Transverse colon (tissue), 4 donors: ENCODE measurements around the gene SLC22A23. TPM values are rescaled to one million over a fixed set of nuclear protein-coding genes. Genes with fewer than 3 reads are reported as not detected.

Source experiments
- DNase-seq: peaks from one replicate; pipeline ENCODE4 v3.0.0-alpha.2; 2019
- H3K27ac ChIP-seq, 4 donors: fragments of 200-600 bp; sonication (generic); 2 replicates each; pipeline ENCODE4 v1.5.1; 2016 to 2018; ENCODE audit warnings: inconsistent platforms in 4 of 4
- H3K27me3 ChIP-seq: fragments of 200-600 bp; sonication (generic); 2 replicates; pipeline ENCODE4 v1.5.1; 2017; ENCODE audit warnings: inconsistent platforms
- H3K36me3 ChIP-seq, 4 donors: fragments of 200-600 bp; sonication (generic); 2 replicates each; pipeline ENCODE4 v1.5.1; 2017 to 2019; ENCODE audit warnings: inconsistent platforms in 4 of 4
- H3K4me1 ChIP-seq, 4 donors: fragments of 200-600 bp; sonication (generic); 2 replicates each; pipeline ENCODE4 v1.5.1; 2017 to 2020; ENCODE audit warnings: inconsistent platforms in 4 of 4
- H3K4me3 ChIP-seq, 4 donors: fragments of 200-600 bp; sonication (generic); 1 replicate in 1 of 4; 2 replicates in 3 of 4; pipeline versions ENCODE4 v1.5.1 to v1.6.1; 2017 to 2019; ENCODE audit warnings: inconsistent platforms in 4 of 4
- H3K9me3 ChIP-seq, 2 donors: fragments of 200-600 bp; sonication (generic); 2 replicates each; pipeline ENCODE4 v1.5.1; 2017 to 2019; ENCODE audit warnings: inconsistent platforms in 2 of 2
- EP300 ChIP-seq: sonication (generic); formaldehyde crosslinking; IDR thresholded peaks from one replicate; pipeline ENCODE4 v1.6.1; 2017; ENCODE audit warnings: antibody characterized with exemption, low read depth
- POLR2A ChIP-seq: fragments of 450-650 bp; IDR thresholded peaks from one replicate; pipeline ENCODE4 v1.6.1; 2016; ENCODE audit warnings: antibody characterized with exemption, mild to moderate bottlenecking, moderate library complexity
- POLR2AphosphoS5 ChIP-seq, 3 donors: sonication (generic); formaldehyde crosslinking; IDR thresholded peaks; one replicate each; pipeline ENCODE4 v1.6.1; 2016; ENCODE audit warnings: antibody characterized with exemption in 3 of 3
- whole genome bisulfite sequencing, 2 donors: methylation state at CpG; one replicate each; pipeline ENCODE4 v1.1.5; 2018; ENCODE audit warnings: low coverage in 1 of 2; 5-methylcytosine and 5-hydroxymethylcytosine counted together
- in situ Hi-C, 4 donors: fragments of 200-750 bp; cut with MboI; loops; one replicate each; pipeline versions ENCODE4 v1.15.0 to v1.15.1; 2017; ENCODE audit warnings: low sequenced_read_pairs in 3 of 4, low pct_ligation_motif_present in 1 of 4, low pct_unique_long_range_greater_than_20kb in 1 of 4
- intact Hi-C: fragments of 100-400 bp; cut with DNase I; formaldehyde crosslinking; loops from one replicate; pipeline ENCODE4 v1.15.1; 2023; ENCODE audit warnings: low total_unique reads
- total RNA-seq, 4 donors: library from RNA; depleted of rRNA; stranded (reverse); fragments of >200 nt; gene quantifications; one replicate each; pipeline ENCODE4 v1.1.0, GENCODE V29; 2016
- TF ChIP-seq, protein P1 (sequence below), 5 experiments: fragments of 200-600 bp in 3 of 5; fragments of 450-650 bp in 2 of 5; sonication (generic) in 3 of 5; IDR thresholded peaks; 1 replicate in 2 of 5; 2 replicates in 3 of 5; pipeline ENCODE4 v1.5.1; 2016 to 2017; ENCODE audit warnings: antibody characterized with exemption in 5 of 5, inconsistent platforms in 3 of 5, mild to moderate bottlenecking in 2 of 5, moderate library complexity in 1 of 5

SLC22A23 gene
- total RNA-seq, 4 donors from 2014 or later, result 96.1 to 161 (median 117) TPM

DNA sequence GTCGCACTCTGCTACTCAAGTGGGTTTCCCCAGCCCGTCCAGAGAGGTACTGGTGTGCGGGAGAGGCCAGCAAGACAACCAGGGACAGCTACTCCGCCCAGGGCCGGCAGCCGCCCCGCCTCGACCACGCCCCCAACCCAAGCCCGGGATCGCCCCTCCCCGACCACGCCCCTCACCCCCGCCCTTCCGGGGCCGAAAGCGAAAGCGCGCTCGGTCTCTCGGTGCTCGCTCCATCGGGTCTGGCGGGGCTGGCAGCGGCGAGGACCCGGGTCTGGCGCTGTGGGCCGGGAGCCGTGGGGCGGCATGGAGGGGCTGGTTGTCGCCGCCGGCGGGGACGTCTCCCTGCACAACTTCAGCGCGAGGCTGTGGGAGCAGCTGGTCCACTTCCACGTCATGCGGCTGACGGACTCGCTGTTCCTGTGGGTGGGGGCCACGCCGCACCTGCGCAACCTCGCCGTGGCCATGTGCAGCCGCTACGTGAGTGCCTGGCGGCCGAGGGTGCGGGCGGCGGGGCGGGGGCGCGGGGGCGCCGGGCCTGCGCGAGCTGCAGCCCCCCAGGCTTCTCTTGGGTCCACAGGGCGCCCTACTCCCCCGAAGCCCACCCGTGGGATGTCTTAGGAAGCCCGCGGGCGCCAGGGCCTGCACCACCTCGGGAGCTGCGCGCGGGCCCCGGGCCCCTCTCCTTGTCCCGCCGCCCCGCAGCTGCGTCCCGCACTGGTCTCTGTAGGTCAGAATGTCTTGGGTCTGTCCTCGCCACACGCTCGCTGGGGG lies 197.9 kb downstream of the SLC22A23 start, which contains the start of gene PSMG4:
Gene PSMG4, plus strand, starts transcription at position 228 of the 771 bp plus-strand sequence. Its CDS starts 76 bp downstream, at position 304.
- WGBS, 2 donors, result 1% methylated on average over 23 of the region's 80 CpGs; no CpG with 5 or more reads in 1 of the 2 donors
- Histone ChIP-seq H3K4me3 (peak within 1 kb of the TSS; percentile 71 to 90 (median 88)), H3K9me3 (no peaks in the 10 kb centered on the region), H3K27ac (peak within 1 kb of the TSS; percentile 82 to 87 (median 86)), H3K27me3 (no peaks in the 10 kb centered on the region), H3K36me3 (peaks cover 0 to 2% (median 0%) of the 10 kb centered on the region in 4 donors), H3K4me1 (peaks cover 15 to 26% (median 23%) of the 10 kb centered on the region in 4 donors)
- peak; percentile 78 to 85 (median 83) for TF ChIP-seq POLR2AphosphoS5 (IDR thresholded peaks at IDR 0.05)
- TF ChIP-seq, protein P1, sequence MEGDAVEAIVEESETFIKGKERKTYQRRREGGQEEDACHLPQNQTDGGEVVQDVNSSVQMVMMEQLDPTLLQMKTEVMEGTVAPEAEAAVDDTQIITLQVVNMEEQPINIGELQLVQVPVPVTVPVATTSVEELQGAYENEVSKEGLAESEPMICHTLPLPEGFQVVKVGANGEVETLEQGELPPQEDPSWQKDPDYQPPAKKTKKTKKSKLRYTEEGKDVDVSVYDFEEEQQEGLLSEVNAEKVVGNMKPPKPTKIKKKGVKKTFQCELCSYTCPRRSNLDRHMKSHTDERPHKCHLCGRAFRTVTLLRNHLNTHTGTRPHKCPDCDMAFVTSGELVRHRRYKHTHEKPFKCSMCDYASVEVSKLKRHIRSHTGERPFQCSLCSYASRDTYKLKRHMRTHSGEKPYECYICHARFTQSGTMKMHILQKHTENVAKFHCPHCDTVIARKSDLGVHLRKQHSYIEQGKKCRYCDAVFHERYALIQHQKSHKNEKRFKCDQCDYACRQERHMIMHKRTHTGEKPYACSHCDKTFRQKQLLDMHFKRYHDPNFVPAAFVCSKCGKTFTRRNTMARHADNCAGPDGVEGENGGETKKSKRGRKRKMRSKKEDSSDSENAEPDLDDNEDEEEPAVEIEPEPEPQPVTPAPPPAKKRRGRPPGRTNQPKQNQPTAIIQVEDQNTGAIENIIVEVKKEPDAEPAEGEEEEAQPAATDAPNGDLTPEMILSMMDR (IDR thresholded peaks at IDR 0.05), result no peak
- peak; percentile 65 for TF ChIP-seq POLR2A
- in situ Hi-C loops, result loop anchor here in 1 of 4 donors (10.0 kb wide), 1 partner anchor 134 kb away; no protein-coding TSS in a partner anchor
- intact Hi-C loops, result no loop called here
- DNase-seq, result peak; percentile 98

DNA sequence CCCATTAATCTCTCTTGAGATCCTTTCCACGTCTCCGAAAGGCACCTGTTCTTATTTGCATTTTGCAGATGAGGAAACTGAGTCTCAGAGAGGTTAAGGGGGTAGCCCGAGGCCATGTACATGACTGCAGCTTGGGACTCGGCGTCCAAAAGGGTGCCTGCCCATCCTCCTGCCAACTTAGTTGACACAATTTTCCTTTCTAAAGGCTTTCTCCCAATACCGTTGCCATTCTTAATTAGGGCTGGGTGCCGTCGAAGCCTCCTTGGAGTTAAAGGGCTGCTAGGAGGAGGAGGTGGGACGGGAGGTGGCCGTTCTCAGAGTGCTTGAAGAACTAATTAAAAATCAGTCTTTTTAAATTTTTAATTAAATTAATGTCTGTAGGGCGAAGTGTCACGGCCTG lies 198.6 kb downstream of the SLC22A23 start:
- peaks cover 15 to 26% (median 21%) of the 10 kb centered on the region in 4 donors for H3K4me1 ChIP-seq
- H3K27ac ChIP-seq, result peak overlapping the region; percentile 82 to 87 (median 86)
- H3K4me3 ChIP-seq, result peak overlapping the region; percentile 33 to 90 (median 80)
- intact Hi-C loops, result no loop called here
- no peak for DNase-seq
- in situ Hi-C loops, result loop anchor here in 1 of 4 donors (10.0 kb wide), 1 partner anchor 133 kb away; no protein-coding TSS in a partner anchor
- H3K9me3 ChIP-seq, result no peaks in the 10 kb centered on the region
- H3K27me3 ChIP-seq, result no peaks in the 10 kb centered on the region
- H3K36me3 ChIP-seq, result no peaks in the 10 kb centered on the region
- WGBS, 2 donors, result 47 to 56% methylated on average over 11 to 12 of the region's 12 CpGs
- TF ChIP-seq POLR2A, result no peak
- TF ChIP-seq, protein P1 (IDR thresholded peaks at IDR 0.05), result no peak
- TF ChIP-seq EP300, result no peak
- TF ChIP-seq POLR2AphosphoS5 (IDR thresholded peaks at IDR 0.05), result no peak

DNA sequence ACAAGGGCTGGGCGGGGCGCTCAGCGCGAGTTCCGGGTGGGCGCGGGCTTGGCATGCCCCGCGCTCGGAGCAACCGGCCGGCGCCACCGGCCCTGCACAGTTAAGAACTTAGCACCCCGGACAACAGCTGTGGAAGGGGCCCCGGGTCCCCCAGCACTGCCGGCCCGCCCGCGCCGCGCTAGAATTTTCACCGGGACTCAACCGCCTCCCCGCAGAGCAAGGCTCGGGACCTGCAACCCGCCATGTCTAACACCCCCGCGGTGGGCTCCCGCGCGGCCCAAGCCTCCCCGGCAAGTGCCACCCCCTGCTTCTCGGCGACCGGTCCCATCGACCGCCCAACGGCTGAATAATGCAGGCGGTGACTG lies 203.3 kb downstream of the SLC22A23 start:
- Histone ChIP-seq H3K27ac (no peak overlapping the region), H3K4me1 (peaks cover 3 to 14% (median 6%) of the 10 kb centered on the region in 4 donors), H3K9me3 (no peaks in the 10 kb centered on the region), H3K36me3 (no peaks in the 10 kb centered on the region), H3K4me3 (no peak overlapping the region), H3K27me3 (no peaks in the 10 kb centered on the region)
- in situ Hi-C loops, result loop anchor here in 3 of 4 donors (5.0 to 10.0 kb wide), 3 partner anchors 126 to 131 kb away; no protein-coding TSS in a partner anchor
- TF ChIP-seq POLR2A (no peak), POLR2AphosphoS5 (IDR thresholded peaks at IDR 0.05) (no peak), EP300 (no peak)
- TF ChIP-seq, protein P1 (IDR thresholded peaks at IDR 0.05), result no peak
- intact Hi-C loops, result loop anchor here (5.0 kb wide), 2 partner anchors 91 to 126 kb away; no protein-coding TSS in a partner anchor
- 98% methylated on average over 40 of the region's 40 CpGs; no CpG with 5 or more reads in 1 of the 2 donors for WGBS, 2 donors
- no peak for DNase-seq

DNA sequence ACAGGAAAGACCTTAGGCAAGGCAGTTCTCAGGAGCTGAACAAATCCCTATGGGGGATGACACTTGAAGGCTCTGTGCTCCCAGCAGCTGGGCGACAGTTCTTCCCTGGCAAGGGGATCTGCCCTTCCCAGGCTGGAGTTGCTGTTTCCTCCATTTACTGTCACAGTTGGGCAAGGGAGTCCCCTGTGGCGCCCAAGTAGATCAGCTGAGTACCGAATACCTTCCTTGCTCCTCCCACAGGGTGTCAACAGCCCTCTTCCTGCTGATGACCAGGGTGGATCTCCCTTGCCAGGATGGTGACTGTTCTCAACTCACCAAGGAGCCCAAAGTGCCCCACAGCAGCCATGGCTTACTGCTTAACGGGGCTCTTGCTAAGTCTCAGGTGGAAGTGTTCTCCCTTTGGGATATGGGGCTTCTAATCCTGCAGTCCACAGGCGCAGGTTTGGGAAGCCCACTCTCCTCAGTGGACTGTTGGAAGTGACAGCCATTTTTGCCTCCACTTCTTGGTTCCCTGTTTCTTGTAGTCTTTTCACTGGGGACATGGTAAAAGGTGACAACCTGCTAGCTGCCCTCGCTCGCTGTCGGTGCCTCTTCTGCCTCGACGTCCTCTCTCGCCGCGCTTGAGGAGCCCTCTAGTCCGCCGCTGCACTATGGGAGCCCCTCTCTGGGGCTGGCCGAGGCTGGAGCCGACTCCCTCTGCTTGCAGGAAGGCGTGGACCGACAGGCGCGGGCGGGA lies 203.8 kb downstream of the SLC22A23 start:
- WGBS, 2 donors, result 94% methylated on average over 22 of the region's 22 CpGs; no CpG with 5 or more reads in 1 of the 2 donors
- no peaks in the 10 kb centered on the region for H3K36me3 ChIP-seq
- H3K4me1 ChIP-seq, result peaks cover 0 to 13% (median 6%) of the 10 kb centered on the region in 4 donors
- no peak overlapping the region for H3K4me3 ChIP-seq
- intact Hi-C loops (loop anchor here (5.0 kb wide), 2 partner anchors 91 to 126 kb away; no protein-coding TSS in a partner anchor), in situ Hi-C loops (loop anchor here in 3 of 4 donors (5.0 to 10.0 kb wide), 3 partner anchors 126 to 131 kb away; no protein-coding TSS in a partner anchor)
- TF ChIP-seq EP300, result no peak
- TF ChIP-seq POLR2AphosphoS5 (IDR thresholded peaks at IDR 0.05), result no peak
- TF ChIP-seq, protein P1 (IDR thresholded peaks at IDR 0.05), result no peak
- TF ChIP-seq POLR2A, result no peak
- no peak for DNase-seq
- no peaks in the 10 kb centered on the region for H3K9me3 ChIP-seq
- H3K27me3 ChIP-seq, result no peaks in the 10 kb centered on the region
- H3K27ac ChIP-seq, result no peak overlapping the region
